Measurements from ENCODE around the gene RAD23A.
"Not testable (repeated sequence)": the region's sequence is repeated elsewhere in the genome, so short reads cannot be mapped to it uniquely, and the experiment has no call there.

The RAD23A gene

DNA sequence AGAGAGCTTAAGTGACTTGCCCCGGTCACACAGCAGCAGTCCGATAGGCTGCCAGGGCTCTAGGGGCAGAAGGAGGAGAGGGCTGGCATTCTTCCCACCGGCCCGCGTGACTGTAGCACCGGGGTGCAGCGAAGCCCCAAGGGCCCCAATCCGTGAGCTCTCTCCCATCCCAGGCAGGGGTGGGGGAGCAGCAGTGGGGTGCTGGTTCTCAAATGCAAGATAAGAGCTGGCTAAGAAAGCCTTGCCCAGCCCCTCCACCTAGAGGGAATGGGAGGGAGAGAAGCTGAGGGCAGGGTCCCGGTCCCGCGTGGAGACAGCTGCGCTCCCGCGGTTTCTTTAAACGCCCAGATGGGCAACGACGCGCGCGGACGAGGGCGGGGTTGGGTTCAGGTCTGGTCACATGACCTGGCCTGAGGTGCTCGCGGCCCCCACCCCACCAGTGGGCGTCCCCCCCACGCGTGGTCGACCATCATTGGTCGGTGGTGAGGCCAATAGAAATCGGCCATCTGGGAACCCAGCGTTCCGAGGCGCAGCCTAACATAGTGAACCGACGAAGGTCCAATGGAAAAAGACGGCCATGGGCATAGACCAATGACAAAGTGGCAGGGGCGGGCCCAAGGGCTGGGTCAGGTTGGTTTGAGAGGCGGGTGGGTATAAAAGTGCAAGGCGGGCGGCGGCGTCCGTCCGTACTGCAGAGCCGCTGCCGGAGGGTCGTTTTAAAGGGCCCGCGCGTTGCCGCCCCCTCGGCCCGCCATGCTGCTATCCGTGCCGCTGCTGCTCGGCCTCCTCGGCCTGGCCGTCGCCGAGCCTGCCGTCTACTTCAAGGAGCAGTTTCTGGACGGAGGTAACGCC lies 7.5 kb upstream of the RAD23A start, which contains the start of gene CALR:
Gene CALR, plus strand, starts transcription at position 683 of the 852 bp plus-strand sequence. Its CDS starts 71 bp downstream, at position 754.
- peak; percentile 99 for DNase-seq (ENCODE audit: low read depth)

DNA sequence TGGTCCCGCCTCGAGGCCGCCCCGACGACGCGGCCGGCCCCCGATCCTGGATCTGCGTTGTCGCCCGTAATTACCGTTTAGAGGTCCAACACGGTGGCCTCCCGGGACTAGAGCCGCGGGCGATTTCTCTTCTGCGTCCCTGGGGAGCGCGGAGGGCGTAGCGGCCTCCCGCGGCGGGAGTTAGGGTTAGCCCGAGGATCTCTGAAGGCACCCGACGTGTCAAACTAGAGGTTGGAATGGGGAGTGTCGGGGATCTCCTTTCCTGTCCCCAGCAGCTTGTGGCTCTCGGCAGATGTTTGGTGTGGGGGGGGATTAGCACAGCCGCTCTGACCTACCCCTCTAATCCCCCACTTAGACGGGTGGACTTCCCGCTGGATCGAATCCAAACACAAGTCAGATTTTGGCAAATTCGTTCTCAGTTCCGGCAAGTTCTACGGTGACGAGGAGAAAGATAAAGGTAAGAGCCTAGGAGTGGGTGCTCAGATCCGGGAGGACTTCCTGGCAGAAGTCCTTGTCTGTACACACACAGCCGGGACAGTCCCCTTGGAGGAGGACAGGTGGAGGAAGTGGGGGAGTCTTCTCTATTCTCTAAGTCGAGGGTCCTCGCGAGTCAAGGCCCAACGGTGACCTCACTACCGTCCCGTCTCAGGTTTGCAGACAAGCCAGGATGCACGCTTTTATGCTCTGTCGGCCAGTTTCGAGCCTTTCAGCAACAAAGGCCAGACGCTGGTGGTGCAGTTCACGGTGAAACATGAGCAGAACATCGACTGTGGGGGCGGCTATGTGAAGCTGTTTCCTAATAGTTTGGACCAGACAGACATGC lies 6.7 kb upstream of the RAD23A start:
- DNase-seq (ENCODE audit: low read depth), result no peak

DNA sequence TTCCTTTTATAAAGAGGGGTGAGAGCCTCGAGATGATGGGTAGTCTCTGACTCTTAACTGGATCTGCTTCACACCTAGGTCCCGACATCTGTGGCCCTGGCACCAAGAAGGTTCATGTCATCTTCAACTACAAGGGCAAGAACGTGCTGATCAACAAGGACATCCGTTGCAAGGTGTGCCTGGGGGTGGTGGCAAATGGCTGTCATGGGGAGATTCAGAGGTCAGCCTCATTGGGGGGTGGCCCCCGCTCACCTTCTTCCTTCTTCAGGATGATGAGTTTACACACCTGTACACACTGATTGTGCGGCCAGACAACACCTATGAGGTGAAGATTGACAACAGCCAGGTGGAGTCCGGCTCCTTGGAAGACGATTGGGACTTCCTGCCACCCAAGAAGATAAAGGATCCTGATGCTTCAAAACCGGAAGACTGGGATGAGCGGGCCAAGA lies 5.7 kb upstream of the RAD23A start:
- DNase-seq (ENCODE audit: low read depth), result no peak

DNA sequence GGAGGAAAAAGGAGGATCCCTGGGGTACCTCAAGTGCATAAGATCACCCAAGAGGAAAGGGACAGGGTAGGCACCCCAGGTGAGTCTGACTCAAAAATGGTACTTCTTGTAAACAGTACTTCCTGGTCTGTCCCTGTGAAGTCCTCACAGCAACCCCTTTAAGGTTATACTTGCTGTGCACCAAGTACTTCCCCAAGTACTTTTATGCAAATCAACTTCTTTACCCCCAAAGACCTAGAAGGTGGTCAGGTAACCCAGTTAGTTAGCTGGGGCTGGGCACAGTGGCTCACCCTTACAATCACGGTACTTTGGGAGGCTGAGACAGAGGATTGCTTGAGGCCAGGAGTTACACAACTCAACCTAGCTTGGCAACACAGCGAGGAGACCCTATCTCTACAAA lies 4.8 kb upstream of the RAD23A start:
- DNase-seq (ENCODE audit: low read depth), result no peak

DNA sequence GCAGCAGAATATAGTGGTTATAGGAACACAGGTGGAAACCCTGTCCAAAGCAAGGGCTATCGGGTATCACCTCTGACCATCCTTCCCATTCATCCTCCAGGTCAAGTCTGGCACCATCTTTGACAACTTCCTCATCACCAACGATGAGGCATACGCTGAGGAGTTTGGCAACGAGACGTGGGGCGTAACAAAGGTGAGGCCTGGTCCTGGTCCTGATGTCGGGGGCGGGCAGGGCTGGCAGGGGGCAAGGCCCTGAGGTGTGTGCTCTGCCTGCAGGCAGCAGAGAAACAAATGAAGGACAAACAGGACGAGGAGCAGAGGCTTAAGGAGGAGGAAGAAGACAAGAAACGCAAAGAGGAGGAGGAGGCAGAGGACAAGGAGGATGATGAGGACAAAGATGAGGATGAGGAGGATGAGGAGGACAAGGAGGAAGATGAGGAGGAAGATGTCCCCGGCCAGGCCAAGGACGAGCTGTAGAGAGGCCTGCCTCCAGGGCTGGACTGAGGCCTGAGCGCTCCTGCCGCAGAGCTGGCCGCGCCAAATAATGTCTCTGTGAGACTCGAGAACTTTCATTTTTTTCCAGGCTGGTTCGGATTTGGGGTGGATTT lies 2.1 kb upstream of the RAD23A start:
- DNase-seq (ENCODE audit: low read depth), result no peak

DNA sequence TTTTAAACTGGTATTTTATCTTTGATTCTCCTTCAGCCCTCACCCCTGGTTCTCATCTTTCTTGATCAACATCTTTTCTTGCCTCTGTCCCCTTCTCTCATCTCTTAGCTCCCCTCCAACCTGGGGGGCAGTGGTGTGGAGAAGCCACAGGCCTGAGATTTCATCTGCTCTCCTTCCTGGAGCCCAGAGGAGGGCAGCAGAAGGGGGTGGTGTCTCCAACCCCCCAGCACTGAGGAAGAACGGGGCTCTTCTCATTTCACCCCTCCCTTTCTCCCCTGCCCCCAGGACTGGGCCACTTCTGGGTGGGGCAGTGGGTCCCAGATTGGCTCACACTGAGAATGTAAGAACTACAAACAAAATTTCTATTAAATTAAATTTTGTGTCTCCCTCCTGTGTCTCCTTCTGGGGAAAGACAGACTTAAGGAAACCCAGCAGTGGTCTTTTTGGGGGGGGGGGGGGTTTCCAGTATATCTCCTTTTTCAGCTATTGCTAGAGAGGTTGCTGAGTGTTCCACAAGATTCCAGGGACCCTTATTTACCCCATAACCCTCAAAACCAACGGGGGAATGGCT lies 1.5 kb upstream of the RAD23A start:
- DNase-seq (ENCODE audit: low read depth), result no peak

DNA sequence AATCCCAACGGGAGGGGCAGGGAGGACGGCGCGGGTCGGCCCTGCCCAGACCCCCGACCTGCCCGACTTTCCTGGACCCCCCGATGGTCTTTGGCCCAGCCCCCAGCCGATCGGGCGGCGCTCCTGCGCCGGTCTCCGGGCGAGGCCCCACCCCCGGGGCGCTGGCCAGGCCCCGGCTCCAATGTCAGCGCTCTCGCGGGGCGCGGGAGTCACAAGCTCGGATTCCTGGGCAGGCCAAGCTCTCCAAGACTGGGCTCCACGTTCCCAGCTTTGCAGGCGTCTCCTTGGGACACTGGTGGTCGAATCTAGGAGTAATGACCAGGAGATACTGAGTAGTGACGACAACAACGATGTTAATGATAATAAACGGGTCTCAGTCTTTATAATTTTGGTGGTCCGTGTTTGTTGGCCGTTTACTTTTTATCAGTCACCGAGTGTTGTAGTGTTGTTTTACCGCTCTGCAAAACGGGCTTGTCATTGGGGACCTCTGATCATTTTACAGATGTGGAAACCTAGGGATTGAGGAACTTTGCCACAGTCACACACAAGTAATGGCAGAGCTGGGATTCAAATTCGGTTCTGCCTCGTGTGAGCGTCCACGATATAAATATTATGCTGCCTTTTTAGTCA lies 545 bp downstream of the RAD23A start:
- DNase-seq (ENCODE audit: low read depth), result peak; percentile 31

DNA sequence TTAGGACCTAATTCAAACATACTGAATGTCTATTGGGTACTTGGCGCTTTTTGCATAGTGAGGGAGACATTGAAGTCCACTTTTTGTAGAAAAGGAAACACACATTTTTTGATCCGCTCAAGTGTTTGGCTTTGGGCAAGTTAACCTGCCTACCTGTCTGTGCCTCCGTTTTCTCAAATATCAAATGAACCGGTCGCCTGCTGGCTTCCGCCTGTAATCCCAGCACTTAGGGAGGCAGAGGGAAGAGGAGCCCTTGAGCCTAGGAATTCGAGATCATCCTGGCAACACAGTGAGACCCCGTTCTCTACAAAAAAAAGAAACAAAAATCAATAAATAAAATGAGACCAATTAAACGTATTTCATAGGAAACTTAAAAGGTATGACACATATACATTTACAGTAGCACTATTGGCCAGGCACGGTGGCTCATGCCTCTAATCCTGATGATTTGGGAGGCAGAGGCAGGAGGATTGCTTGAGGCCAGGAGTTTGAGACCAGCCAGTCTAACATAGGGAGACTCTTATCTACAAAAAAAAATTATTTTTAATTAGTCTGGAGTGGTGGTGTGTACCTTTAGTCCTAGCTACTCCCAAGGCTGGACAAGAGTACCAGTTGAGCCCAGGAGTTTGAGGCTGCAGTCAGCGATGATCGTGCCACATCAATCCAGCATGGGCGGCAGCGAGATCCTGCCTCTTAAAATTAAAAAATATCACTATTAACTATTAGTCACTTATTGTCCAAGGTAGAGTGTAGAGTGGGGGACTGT lies 1.3 kb downstream of the RAD23A start:
- no peak for DNase-seq (ENCODE audit: low read depth)

DNA sequence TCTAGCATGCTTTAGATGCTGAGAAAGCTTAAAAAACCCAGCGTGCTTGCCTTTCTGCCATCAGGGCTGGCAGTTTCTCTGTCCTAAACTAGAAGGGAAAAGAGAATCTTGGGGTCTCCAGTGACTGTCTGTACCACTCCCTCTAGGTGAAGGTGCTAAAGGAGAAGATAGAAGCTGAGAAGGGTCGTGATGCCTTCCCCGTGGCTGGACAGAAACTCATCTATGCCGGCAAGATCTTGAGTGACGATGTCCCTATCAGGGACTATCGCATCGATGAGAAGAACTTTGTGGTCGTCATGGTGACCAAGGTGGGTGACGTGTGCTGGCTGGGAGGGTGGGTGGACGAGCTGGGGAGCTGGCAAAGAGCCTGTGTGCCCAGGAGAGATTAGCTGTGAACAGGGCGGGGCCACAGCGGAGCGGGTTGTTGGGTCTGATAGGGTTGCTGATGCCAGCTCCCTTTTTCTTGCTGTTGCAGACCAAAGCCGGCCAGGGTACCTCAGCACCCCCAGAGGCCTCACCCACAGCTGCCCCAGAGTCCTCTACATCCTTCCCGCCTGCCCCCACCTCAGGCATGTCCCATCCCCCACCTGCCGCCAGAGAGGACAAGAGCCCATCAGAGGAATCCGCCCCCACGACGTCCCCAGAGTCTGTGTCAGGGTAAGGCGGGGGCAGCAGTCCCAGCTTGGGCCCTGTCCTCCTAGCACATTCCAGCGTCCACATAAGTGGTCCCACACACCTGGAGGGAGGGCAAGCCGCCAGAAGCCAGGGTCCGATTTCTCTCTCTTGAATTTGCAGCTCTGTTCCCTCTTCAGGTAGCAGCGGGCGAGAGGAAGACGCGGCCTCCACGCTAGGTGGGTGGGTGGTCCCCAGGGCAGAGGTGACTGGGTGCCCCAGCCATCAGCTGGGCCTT lies 2.3 kb downstream of the RAD23A start:
- no peak for DNase-seq (ENCODE audit: low read depth)

DNA sequence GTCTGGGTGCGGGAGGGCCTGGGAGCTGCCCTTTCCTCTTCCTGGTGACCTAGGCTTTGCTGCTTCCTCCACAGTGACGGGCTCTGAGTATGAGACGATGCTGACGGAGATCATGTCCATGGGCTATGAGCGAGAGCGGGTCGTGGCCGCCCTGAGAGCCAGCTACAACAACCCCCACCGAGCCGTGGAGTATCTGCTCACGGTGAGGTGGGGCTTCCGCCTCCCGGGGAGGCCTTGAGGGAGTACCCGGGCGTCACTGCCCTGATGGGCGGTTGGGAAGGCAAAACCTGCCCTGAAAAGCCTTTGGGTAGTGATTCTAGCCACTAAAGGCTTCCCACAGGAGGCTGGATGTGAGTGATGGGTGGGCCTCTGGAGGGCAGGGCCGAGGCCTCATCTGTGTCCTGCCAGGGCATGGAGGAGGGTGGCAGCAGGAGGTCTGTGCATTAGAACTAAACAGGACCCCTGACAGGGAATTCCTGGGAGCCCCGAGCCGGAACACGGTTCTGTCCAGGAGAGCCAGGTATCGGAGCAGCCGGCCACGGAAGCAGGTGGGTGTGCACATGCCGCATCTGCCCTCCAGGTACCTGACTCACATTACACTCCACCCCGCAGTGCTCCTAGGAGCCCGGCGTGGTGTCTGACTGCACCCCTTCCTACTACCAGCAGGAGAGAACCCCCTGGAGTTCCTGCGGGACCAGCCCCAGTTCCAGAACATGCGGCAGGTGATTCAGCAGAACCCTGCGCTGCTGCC lies 3.1 kb downstream of the RAD23A start:
- DNase-seq (ENCODE audit: low read depth), result no peak

DNA sequence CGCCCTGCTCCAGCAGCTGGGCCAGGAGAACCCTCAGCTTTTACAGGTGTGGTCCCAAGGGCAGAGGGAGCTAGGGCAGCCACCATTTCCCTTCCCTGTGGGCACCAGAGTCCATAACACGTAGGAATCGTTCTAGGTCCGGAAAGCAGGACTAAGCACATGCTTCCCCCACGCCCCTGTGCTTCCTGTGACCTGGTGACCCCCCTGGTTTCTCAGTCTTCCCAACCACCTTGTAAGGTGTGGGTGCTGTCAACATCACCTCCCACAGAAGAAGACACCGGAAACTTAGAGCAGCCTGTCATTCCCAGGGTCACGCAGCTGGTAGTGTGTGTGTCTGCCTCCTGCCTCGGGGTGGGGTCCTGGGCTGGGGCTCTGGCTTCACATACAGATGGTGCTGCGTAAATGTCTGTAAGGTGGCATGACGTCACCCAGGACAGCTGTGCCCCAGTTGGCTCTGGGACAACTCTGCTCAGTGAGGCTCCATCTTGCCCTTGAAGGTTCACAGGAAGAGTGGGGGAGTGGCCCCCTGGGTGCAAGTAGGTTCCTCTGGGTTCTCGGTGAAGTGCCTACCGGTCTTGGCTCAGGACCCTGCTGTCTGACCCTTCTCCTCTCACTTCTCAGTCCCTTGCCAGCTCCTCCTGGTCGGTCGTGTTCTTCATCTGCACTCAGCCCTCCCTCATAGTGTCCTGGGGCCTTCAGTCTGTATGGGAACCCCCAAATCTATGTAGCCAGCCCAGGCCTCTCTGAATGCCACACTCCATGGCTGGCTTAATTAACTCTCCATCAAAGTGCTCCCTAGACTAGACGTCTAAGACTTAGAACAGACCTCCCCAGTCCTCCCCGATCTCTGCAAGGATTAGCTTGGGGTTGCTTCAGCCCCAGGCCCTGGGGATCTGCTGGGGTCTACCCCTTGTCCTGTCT lies 4.0 kb downstream of the RAD23A start:
- DNase-seq (ENCODE audit: low read depth), result no peak

DNA sequence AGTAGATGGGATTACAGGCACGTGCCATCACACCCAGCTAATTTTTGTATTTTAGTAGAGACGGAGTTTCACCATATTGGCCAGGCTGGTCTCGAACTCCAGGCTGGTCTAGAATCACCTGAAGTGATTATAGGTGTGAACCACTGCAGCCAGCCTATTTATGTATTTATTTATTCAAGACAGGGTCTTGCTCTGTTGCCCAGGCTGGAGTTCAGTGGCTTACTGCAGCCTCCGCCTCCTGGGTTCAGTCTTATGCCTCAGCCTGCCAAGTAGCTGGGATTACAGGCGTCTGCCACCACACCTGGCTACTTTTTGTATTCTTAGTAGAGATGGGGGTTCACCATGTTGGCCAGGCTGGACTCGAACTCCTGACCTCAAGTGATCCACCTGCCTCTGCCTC lies 6.4 kb downstream of the RAD23A start:
- not testable (repeated sequence) for DNase-seq (ENCODE audit: low read depth)

DNA sequence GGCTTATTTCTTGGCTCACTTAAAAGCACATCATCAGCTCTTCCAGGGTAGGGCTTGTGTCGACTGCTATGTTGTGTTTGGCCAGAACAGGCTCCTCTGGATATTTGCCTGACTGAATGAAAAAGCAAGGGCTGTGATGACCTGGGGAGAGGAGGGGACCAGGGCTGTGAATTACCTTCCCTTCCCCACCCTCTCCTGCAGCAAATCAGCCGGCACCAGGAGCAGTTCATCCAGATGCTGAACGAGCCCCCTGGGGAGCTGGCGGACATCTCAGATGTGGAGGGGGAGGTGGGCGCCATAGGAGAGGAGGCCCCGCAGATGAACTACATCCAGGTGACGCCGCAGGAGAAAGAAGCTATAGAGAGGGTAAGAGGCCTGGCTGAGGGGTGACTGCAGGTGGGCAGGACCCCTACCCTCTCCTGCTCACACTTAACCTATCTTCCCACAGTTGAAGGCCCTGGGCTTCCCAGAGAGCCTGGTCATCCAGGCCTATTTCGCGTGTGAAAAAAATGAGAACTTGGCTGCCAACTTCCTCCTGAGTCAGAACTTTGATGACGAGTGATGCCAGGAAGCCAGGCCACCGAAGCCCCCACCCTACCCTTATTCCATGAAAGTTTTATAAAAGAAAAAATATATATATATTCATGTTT lies 7.0 kb downstream of the RAD23A start:
- no peak for DNase-seq (ENCODE audit: low read depth)

DNA sequence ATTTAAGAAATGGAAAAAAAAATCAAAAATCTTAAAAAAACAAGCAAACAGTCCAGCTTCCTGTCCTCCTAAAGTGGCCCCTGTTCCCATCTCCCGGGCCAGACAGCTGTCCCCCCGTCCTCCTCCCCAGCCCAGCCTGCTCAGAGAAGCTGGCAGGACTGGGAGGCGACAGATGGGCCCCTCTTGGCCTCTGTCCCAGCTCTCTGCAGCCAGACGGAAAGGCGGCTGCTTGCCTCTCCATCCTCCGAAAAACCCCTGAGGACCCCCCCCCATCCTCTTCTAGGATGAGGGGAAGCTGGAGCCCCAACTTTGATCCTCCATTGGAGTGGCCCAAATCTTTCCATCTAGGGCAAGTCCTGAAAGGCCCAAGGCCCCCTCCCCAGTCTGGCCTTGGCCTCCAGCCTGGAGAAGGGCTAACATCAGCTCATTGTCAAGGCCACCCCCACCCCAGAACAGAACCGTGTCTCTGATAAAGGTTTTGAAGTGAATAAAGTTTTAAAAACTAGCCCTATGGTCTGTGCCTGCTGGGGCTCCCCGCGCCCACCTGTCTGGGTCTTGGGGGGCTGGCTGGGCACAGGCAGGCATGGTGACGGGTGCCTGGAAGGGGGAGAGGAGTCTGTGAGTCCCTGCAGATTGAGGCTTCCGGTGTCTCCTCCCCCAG lies 7.6 kb downstream of the RAD23A start:
- no peak for DNase-seq (ENCODE audit: low read depth)

DNA sequence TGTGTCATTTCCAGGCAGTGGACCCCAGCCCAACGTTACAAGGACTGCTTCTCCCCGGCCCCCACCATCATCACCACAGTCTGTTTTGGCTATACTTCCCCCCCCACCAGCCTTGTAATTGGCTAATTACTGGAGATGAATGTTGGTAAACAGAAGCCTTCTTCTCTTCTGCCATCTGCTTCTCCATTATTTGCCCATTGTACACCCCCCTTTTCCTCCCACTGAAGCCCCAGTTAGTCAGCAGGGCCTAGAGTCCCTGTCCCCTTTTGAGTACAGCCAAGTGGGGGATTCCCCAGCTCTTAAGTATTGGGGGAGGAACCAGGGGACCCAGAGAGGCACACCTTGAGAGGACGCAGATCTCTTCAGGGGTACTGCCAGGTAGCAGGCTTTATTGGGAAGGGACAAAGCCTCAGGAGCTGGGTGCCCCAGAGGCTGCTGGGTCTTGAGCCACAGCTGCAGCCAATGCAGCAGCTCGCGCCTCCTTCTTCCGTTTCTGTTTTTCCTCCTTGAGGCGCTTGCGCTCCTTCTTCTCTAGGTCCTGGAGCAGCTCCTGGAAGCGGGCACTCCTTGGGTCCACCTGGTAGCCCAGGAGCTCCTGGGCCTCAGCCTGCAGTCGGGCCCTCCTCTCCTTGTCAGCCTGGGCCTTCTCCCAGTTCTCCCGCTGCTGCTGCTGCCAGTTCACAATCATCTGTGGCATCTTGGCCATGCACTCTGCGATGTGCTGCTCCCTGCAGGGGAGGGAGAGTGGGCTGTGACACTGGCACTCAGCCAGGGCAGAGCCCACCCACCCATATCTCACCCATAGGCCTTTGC lies 8.3 kb downstream of the RAD23A start:
- DNase-seq (ENCODE audit: low read depth), result no peak

DNA sequence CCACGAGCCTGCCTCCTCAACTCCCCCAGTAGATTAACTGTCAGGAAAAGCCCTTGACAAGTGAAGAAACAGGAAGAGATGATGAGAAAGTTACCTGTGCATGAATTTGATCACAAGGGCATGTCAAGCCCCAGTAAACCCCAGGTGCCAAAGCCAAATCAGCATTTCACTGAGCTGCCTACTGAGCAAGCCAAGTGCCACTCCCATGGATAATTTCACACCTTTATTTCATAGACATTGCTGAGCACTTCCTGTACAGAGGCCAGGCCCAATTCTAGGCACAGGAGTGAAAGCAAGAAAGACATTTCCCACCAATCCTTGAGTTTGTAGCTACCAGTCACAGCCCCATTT lies 8.9 kb downstream of the RAD23A start:
- DNase-seq (ENCODE audit: low read depth), result no peak

Measured in T-helper 22 cell (primary cell).